ENCODE results near the gene TMEM187.

DNA sequence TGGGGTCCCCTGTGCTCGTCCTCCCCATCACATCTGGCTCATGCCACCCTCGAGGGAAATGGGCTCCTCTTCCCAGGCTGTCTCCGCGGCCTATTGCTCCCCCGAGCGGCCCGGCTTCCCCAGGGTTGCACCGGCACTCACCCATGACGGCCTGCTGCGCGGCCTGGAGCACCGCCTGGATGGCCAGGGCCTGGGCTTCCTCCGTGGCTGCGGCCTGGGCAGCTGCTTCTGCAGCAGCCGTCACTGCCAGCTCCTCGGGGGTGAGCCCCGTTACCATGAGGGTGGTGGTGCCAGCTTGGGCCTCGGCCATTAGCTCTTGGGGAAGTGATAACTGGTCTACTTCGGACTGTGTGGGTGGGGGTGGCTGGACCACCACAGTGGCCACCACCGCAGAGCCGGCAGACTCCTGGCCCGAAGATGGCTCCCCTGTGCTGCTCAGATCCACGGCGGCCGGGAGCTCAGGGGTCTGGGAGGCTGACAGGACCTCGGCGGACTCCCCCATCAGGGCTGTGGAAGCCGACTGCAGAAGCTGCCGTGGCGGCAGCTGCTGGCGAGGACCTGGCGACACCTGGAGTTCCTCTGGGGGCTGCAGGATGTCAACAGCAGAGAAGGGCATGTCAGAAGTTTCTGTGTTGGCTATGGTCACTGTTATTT is 20.1 kb upstream of the TMEM187 start:
- TF ChIP-seq YY1 (IDR thresholded peaks at IDR 0.05; ENCODE audit: low read depth): no peak
- TF ChIP-seq USF1 (IDR thresholded peaks at IDR 0.05): no peak
- no peak for TF ChIP-seq REST (IDR thresholded peaks at IDR 0.05; ENCODE audit: low read depth)
- TF ChIP-seq MAX (IDR thresholded peaks at IDR 0.05): no peak
- no peak for TF ChIP-seq TEAD4 (IDR thresholded peaks at IDR 0.05)
- no peak for TF ChIP-seq EP300 (IDR thresholded peaks at IDR 0.05; ENCODE audit: borderline replicate concordance)
- no peak for TF ChIP-seq TCF12 (IDR thresholded peaks at IDR 0.05; ENCODE audit: low read depth)
- TF ChIP-seq RAD21 (IDR thresholded peaks at IDR 0.05; ENCODE audit: low read depth): no peak
- no peak for TF ChIP-seq CEBPB (IDR thresholded peaks at IDR 0.05)
- no peak for TF ChIP-seq CREB1 (IDR thresholded peaks at IDR 0.05; ENCODE audit: low read depth)
- TF ChIP-seq ZBTB7A (IDR thresholded peaks at IDR 0.05; ENCODE audit: low read depth): no peak
